Measurements from ENCODE around the gene QRICH2.
"Not testable (repeated sequence)": the region's sequence is repeated elsewhere in the genome, so short reads cannot be mapped to it uniquely, and the experiment has no call there.

Gene QRICH2

DNA sequence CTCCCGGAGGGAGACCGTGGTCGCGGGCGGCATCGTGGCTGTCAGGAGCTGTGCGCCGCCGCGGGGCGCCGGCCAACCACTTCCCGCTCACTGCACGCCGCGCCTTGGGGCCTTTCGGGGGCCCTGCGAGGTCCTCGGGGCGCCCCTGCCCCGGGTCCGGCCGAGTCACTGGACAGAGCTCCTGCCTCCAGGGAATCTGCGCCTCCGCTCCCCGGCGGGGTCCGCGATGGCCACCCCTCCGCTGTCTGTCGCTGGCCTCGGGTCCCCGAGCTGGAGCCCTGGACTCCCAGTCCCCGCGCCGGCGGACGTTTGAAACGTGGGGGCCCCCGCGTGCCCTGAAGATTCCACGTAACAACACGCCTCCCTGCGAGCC, at the start of gene QRICH2:
TSS of gene QRICH2 (minus strand) at position 311 of the 373 bp plus-strand sequence. CDS start at position 33, 278 bp downstream.
- H3K4me3 ChIP-seq (ENCODE audit: low read length) = no peak within 1 kb of the TSS
- TF ChIP-seq ZNF274 (IDR thresholded peaks at IDR 0.05; ENCODE audit: low read depth, low read length) = no peak

GRCh38 chr17:76357597-76358158, 49.6 kb upstream of the QRICH2 start:
- no peak overlapping the region for H3K4me3 ChIP-seq (ENCODE audit: low read length)
- no peak for TF ChIP-seq ZNF274 (IDR thresholded peaks at IDR 0.05; ENCODE audit: low read depth, low read length)

DNA sequence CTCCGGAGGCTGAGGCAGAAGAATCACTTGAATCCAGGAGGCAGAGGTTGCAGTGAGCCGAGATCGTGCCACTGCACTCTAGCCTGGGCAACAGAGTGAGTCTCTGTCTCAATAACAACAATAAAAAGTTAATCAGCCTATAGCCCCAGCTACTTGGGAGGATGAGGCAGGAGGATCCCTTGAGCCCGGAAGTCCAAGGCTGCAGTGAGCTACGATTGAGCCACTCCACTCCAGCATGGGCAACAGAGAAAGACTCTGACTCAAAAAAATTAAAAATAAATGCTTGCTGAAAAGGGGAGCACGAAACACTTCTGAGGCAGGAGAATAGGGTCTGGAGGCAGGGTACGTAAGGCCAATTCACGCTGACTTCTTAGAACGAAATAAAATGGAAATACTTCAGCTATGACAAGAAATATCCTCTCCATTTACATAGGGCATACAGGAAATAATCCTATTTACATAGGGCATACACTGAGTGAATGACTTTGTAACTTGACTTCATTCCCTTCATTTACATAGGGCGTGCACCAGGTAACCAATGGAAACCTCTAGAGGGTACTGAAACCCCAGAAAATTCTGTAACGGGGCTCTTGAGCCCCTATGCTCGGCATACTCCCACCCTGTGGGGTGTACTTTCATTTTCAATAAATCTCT, 48.9 kb upstream of the QRICH2 start:
- no peak for TF ChIP-seq ZNF274 (IDR thresholded peaks at IDR 0.05; ENCODE audit: low read depth, low read length)
- H3K4me3 ChIP-seq (ENCODE audit: low read length) = no peak overlapping the region

DNA sequence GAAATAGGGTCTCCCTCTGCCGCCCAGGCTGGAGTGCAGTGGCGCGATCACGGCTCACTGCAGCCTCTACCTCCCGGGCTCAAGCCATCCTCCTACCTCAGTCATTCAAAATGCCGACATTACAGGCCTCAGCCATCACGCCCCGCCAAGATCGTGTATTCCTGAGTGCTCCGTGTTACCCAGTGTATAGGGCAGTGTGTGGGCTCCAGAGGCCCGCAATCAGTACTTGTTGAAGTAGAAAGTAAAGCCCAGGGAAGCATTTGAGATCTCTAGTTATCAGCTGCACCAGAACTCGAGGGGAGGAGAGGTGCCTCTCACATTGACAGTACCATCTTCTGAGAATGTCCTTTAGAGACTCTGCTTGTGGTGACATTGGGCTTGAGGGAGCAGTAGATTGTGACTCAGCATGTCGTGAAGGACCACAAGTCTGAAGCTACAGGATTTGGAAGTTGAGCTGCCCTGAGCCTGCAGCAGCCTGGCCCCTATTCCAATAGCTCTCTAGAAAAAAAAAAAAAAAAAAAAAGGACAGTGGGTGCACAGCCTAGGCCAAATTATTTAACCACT, 46.8 kb upstream of the QRICH2 start:
- TF ChIP-seq ZNF274 (IDR thresholded peaks at IDR 0.05; ENCODE audit: low read depth, low read length) = no peak
- H3K4me3 ChIP-seq (ENCODE audit: low read length) = no peak overlapping the region

DNA sequence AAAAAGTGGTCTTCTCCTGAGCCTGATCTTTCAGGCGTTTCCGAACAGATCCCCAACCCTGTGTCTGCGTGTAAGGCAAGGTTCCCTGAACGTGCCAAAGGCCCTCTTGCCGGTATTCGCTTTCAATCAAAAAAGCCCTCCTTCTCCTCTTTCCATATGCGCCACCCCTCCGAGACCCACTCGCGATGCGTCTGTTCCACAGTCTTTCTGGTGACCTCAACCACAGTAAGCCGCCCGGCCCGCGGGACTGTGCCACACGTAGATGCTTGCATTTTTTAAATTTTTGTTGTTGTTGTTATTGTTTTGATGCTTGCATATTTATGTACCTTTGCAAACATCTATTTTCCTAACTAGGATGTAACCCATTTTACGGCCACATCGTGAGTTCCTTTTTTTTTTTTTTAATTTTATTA, 46.2 kb upstream of the QRICH2 start:
- H3K4me3 ChIP-seq (ENCODE audit: low read length) = peak overlapping the region; percentile 67; the same call in 1 of the 2 replicates

DNA sequence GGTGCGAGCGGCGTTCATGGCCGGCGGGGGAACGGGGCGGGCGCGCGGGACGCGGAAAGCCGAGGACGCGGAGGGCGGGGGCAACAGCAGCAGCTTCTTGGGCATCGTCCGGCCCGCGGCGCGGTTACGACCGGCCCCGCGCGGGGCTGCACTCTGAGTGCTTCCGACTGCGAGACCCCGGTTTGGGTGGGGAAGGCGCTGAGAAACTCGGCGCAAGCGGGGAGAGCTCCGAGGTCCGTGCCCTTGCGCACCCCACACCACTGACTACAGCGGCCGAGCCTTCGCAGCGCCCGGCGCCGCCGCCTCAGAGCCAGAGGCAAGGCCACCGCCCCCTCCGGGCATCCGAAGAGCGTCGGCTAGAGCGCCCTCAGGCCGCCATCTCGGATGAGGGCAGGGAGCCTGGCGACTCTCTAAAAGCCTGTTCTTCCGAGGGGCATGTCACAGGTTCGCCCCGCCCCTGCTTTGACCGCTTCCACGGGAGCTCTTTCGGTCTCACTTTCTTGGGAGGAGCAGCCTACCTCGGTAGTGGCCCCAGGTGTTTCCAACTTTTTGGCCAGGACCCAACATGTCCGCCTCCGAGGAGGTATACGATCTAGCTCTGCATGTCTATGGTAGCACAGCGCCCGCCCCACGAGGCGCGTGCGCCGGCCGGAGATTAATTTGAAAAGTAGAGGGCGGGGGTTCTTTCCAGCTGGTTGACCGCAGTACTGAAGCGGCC, 45.7 kb upstream of the QRICH2 start, which contains the start of gene PRPSAP1:
TSS of gene PRPSAP1 (minus strand) at position 318 of the 718 bp plus-strand sequence. CDS start at position 105, 213 bp downstream.
- peak within 1 kb of the TSS; percentile 67 for H3K4me3 ChIP-seq (ENCODE audit: low read length)
- no peak for TF ChIP-seq ZNF274 (IDR thresholded peaks at IDR 0.05; ENCODE audit: low read depth, low read length)

More for the DNA sequence above, 46.2 kb upstream of the QRICH2 start:
- TF ChIP-seq ZNF274 (IDR thresholded peaks at IDR 0.05; ENCODE audit: low read depth, low read length) = no peak

DNA sequence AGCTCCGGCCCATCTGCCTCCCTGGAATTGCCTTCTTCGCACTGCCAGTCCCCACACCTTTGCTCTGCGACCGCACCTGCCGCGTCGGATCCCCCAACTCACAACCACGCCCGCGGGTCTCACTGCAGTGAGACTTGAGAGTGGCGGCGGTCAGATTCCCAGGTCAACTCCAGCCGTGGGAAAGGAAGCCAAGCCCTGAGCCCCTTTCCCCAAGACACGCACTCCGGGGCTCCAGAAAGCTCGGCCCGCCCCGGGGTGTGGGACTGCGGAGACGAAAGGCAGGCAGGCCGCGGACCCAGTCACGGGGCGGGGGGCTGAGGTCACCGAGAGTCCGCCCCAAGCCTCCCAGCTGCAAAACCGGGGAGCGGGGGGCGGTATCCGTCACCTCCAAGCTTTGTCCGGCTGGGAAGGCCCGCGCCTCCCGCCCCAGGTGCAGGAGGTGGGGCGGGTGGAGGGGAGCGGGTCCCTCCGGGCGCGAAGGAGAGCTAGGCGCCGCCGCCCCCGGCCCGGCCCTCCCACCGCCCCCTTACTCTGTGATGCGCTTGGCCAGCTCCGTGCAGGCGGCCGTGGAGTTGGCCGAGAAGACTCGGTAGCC, 45.0 kb upstream of the QRICH2 start:
- TF ChIP-seq ZNF274 (IDR thresholded peaks at IDR 0.05; ENCODE audit: low read depth, low read length) = no peak
- H3K4me3 ChIP-seq (ENCODE audit: low read length) = peak overlapping the region; percentile 67

- no peak for TF ChIP-seq ZNF274 (IDR thresholded peaks at IDR 0.05; ENCODE audit: low read depth, low read length)
- no peak overlapping the region for H3K4me3 ChIP-seq (ENCODE audit: low read length)
Observed at GRCh38 chr17:76351526-76352071, 43.5 kb upstream of the QRICH2 start.

DNA sequence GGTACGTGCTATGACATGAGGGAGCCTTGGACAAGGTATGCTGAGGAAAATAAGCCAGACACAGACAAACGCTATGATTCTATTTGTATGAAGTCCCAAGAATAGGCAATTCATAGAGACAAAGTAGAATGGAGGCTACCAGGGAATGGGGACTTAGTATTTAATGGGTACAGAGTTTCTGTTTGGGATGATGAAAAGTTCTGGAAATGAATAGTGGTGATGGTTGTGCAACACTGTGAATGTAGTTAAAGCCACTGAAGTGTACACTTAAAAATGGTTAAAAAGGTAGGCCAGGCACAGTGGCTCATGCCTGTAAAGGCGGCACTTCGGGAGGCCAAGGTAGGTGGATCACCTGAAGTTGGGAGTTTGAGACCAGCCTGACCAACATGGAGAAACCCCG, 42.4 kb upstream of the QRICH2 start:
- no peak overlapping the region for H3K4me3 ChIP-seq (ENCODE audit: low read length)
- TF ChIP-seq ZNF274 (IDR thresholded peaks at IDR 0.05; ENCODE audit: low read depth, low read length) = no peak

GRCh38 chr17:76346936-76347335, 38.9 kb upstream of the QRICH2 start:
- not testable (repeated sequence) for H3K4me3 ChIP-seq (ENCODE audit: low read length)

GRCh38 chr17:76345377-76345974, 37.4 kb upstream of the QRICH2 start:
- H3K4me3 ChIP-seq (ENCODE audit: low read length) = no peak overlapping the region
- no peak for TF ChIP-seq ZNF274 (IDR thresholded peaks at IDR 0.05; ENCODE audit: low read depth, low read length)

GRCh38 chr17:76343106-76343505, 35.0 kb upstream of the QRICH2 start:
- no peak overlapping the region for H3K4me3 ChIP-seq (ENCODE audit: low read length)
- TF ChIP-seq ZNF274 (IDR thresholded peaks at IDR 0.05; ENCODE audit: low read depth, low read length) = no peak

DNA sequence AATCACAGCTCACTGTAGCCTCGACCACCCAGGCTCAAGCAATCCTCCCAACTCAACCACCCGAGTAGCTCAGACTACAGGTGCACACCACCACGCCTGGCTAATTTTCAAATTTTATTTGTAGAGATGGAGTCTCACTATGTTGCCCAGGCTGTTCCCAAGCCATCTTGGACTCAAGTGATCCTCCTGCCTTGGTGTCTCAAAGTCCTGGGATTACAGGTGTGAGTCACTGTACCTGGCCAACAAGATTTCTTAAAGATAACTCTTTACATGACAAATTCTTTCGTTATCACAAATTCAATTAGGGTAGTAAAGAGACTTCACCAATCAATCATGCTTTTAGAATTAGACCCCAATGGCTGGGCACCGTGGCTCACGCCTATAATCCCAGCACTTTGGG, 33.2 kb upstream of the QRICH2 start:
- no peak overlapping the region for H3K4me3 ChIP-seq (ENCODE audit: low read length)
- TF ChIP-seq ZNF274 (IDR thresholded peaks at IDR 0.05; ENCODE audit: low read depth, low read length) = no peak

DNA sequence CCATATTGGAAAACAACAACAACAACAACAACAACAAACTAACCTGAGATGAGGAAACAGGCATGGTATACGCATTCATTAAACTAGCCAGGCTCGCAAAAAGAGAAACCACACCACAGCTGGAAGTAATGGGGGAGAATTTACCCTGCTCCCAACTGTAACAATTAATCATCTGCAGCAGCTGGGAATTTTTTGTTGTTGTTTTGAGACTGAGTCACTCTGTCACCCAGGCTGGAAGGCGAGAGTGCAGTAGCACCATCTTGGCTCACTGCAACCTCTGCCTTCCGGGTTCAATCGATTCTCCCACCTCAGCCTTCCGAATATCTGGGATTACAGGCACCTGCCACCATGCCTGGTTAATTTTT, 29.3 kb upstream of the QRICH2 start:
- TF ChIP-seq ZNF274 (IDR thresholded peaks at IDR 0.05; ENCODE audit: low read depth, low read length) = no peak
- no peak overlapping the region for H3K4me3 ChIP-seq (ENCODE audit: low read length)

Measured in GM08714 (cell line).